Sigmoid colon (tissue), 7 donors: ENCODE measurements around the gene TBCB. TPM values are rescaled to one million over a fixed set of nuclear protein-coding genes. Genes with fewer than 3 reads are reported as not detected.
"Not testable (repeated sequence)": the region's sequence is repeated elsewhere in the genome, so short reads cannot be mapped to it uniquely, and the experiment has no call there.

ENCODE experiments used
- DNase-seq: peaks from one replicate; pipeline ENCODE4 v3.0.0-alpha.2; 2019
- H3K27ac ChIP-seq, 4 donors: fragments of 200-600 bp; sonication (generic); one replicate each; pipeline ENCODE4 v1.5.1; 2016 to 2019; ENCODE audit warnings: mild to moderate bottlenecking in 1 of 4
- H3K27me3 ChIP-seq, 3 donors: fragments of 200-600 bp; sonication (generic); one replicate each; pipeline ENCODE4 v1.5.1; 2019; ENCODE audit warnings: mild to moderate bottlenecking in 1 of 3
- H3K36me3 ChIP-seq, 4 donors: fragments of 200-600 bp; sonication (generic); one replicate each; pipeline ENCODE4 v1.5.1; 2016 to 2019
- H3K4me1 ChIP-seq, 4 donors: fragments of 200-600 bp; sonication (generic); one replicate each; pipeline ENCODE4 v1.5.1; 2017 to 2019
- H3K4me3 ChIP-seq, 4 donors: fragments of 200-600 bp; sonication (generic); one replicate each; pipeline ENCODE4 v1.5.1; 2017 to 2019; ENCODE audit warnings: mild to moderate bottlenecking in 2 of 4, moderate library complexity in 1 of 4
- H3K9me3 ChIP-seq, 4 donors: fragments of 200-600 bp in 3 of 4; sonication (generic) in 3 of 4; one replicate each; pipeline versions ENCODE4 v1.5.1 to v1.6.1; 2013 to 2019
- EP300 ChIP-seq, 4 donors: sonication (generic); formaldehyde crosslinking; IDR thresholded peaks; one replicate each; pipeline ENCODE4 v1.6.1; 2017; ENCODE audit warnings: antibody characterized with exemption in 4 of 4
- POLR2A ChIP-seq, 2 donors: fragments of 450-650 bp; IDR thresholded peaks; one replicate each; pipeline ENCODE4 v1.6.1; 2016; ENCODE audit warnings: antibody characterized with exemption in 2 of 2, mild to moderate bottlenecking in 2 of 2, moderate library complexity in 2 of 2
- POLR2AphosphoS5 ChIP-seq, 4 donors: sonication (generic); formaldehyde crosslinking; IDR thresholded peaks; one replicate each; pipeline ENCODE4 v1.6.1; 2017; ENCODE audit warnings: antibody characterized with exemption in 4 of 4
- WGBS, 2 donors: extraction: QIAGEN DNeasy Blood & Tissue Kit; methylation state at CpG; one replicate each; pipeline ENCODE4 v1.1.7; 2013; 5-methylcytosine and 5-hydroxymethylcytosine counted together
- intact Hi-C: fragments of 100-400 bp; cut with DNase I; formaldehyde crosslinking; loops from one replicate; pipeline ENCODE4 v1.15.1; 2023
- polyA plus RNA-seq, 3 donors: library from polyadenylated mRNA; stranded (reverse); fragments of 200-250 nt; gene quantifications; one replicate each; pipeline ENCODE4 v1.2.3, GENCODE V29; 2013
- total RNA-seq, 4 donors: library from RNA; depleted of rRNA; stranded (reverse); fragments of >200 nt; gene quantifications; one replicate each; pipeline ENCODE4 v1.1.0, GENCODE V29; 2016
- TF ChIP-seq, protein P1 (sequence below), 4 experiments: fragments of 450-650 bp in 3 of 4; fragments of 200-600 bp in 1 of 4; IDR thresholded peaks; one replicate each; pipeline ENCODE4 v1.5.1; 2016 to 2019; ENCODE audit warnings: antibody characterized with exemption in 4 of 4, mild to moderate bottlenecking in 3 of 4, moderate library complexity in 2 of 4
- donor health status: healthy with polysubstance abuse.
- donor health status: Bipolar disorder and iron deficiency.
- donor health status: healthy.

Gene TBCB, protein sequence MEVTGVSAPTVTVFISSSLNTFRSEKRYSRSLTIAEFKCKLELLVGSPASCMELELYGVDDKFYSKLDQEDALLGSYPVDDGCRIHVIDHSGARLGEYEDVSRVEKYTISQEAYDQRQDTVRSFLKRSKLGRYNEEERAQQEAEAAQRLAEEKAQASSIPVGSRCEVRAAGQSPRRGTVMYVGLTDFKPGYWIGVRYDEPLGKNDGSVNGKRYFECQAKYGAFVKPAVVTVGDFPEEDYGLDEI
- total RNA-seq, result 100 to 1,000 TPM; 109 to 162 (median 153) TPM
- 100 to 1,000 TPM; 117 to 133 (median 125) TPM for polyA plus RNA-seq

DNA sequence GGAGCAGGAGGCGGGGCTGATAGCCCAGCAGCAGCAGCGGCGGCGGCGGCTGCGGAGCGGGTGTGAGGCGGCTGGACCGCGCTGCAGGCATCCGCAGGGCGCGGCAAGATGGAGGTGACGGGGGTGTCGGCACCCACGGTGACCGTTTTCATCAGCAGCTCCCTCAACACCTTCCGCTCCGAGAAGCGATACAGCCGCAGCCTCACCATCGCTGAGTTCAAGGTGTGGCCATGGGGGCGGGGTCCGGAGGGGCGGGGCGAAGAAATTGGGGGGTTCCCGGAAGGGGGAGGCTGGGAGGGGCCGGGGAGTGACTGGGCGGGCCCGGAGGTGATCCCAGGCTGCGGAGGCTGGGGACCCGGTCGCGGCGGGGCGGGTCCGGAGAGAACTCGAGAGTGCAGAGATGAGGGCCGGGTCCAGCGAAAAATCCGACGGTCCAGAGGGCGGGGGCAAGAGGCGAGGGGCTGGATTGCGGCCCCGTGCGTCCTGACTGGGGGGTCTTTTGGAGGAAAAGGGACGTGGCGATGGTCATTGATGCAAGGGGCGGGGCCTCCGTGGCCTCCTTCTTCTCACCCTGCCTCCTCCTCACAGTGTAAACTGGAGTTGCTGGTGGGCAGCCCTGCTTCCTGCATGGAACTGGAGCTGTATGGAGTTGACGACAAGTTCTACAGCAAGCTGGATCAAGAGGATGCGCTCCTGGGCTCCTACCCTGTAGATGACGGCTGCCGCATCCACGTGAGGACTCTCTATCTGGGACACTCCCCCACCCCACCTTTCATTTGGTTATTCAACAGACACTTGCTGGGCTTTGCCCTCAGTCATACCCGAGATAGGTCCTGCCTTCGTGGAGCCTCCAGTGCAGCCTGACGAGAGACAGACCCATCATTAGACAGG, at the start of gene TBCB:
TSS of gene TBCB (plus strand) at position 16 of the 891 bp plus-strand sequence. CDS start at position 109, 93 bp downstream.
- intact Hi-C loops, result loop anchor here (2.0 kb wide), 1 partner anchor 121 kb away; the partner anchor contains the start of gene SDHAF1
- Histone ChIP-seq H3K27ac (peak within 1 kb of the TSS; percentile 91 to 95 (median 92)), H3K4me3 (peak within 1 kb of the TSS; percentile 74 to 92 (median 84)), H3K4me1 (peaks cover 0 to 39% (median 30%) of the 10 kb centered on the region in 4 donors), H3K27me3 (no peaks in the 10 kb centered on the region), H3K9me3 (no peaks in the 10 kb centered on the region), H3K36me3 (peaks cover 13 to 72% (median 25%) of the 10 kb centered on the region in 4 donors)
- 3 to 5% methylated on average over 59 of the region's 59 CpGs for WGBS, 2 donors
- no peak for TF ChIP-seq EP300 (IDR thresholded peaks at IDR 0.05)
- peak in 1 of 2 donors; percentile 49 for TF ChIP-seq POLR2A (IDR thresholded peaks at IDR 0.05)
- TF ChIP-seq, protein P1, sequence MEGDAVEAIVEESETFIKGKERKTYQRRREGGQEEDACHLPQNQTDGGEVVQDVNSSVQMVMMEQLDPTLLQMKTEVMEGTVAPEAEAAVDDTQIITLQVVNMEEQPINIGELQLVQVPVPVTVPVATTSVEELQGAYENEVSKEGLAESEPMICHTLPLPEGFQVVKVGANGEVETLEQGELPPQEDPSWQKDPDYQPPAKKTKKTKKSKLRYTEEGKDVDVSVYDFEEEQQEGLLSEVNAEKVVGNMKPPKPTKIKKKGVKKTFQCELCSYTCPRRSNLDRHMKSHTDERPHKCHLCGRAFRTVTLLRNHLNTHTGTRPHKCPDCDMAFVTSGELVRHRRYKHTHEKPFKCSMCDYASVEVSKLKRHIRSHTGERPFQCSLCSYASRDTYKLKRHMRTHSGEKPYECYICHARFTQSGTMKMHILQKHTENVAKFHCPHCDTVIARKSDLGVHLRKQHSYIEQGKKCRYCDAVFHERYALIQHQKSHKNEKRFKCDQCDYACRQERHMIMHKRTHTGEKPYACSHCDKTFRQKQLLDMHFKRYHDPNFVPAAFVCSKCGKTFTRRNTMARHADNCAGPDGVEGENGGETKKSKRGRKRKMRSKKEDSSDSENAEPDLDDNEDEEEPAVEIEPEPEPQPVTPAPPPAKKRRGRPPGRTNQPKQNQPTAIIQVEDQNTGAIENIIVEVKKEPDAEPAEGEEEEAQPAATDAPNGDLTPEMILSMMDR (IDR thresholded peaks at IDR 0.05), result no peak
- TF ChIP-seq POLR2AphosphoS5 (IDR thresholded peaks at IDR 0.05), result peak; percentile 38 to 93 (median 74)
- DNase-seq, result peak; percentile 92

DNA sequence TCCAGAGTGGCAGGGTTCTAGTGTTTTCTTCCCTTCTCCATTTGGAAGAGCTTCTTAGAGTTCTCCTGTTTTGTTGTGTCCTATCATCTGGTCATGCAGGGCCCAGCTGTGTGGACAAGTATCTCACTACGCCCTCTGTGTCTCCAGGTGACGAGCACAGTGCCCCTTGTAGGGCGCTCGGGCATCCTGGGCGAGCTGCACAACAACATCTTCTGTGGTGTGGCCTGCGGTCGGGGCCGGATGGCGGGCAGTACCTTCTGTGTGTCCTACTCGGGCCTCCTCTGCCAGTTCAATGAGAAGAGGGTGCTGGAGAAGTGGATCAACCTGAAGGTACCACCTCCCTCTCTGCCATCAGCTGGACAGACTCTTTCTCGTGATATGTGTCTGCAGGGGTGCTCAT, 47.6 kb upstream of the TBCB start:
- WGBS, 2 donors, result 93 to 98% methylated on average over 11 of the region's 11 CpGs
- no peaks in the 10 kb centered on the region for H3K27me3 ChIP-seq
- H3K4me1 ChIP-seq, result no peaks in the 10 kb centered on the region
- no peak overlapping the region for H3K4me3 ChIP-seq
- no peaks in the 10 kb centered on the region for H3K36me3 ChIP-seq
- no peak overlapping the region for H3K27ac ChIP-seq
- TF ChIP-seq POLR2AphosphoS5 (IDR thresholded peaks at IDR 0.05), result no peak
- no peak for TF ChIP-seq EP300 (IDR thresholded peaks at IDR 0.05)
- no peaks in the 10 kb centered on the region for H3K9me3 ChIP-seq
- DNase-seq, result no peak
- intact Hi-C loops, result no loop called here

DNA sequence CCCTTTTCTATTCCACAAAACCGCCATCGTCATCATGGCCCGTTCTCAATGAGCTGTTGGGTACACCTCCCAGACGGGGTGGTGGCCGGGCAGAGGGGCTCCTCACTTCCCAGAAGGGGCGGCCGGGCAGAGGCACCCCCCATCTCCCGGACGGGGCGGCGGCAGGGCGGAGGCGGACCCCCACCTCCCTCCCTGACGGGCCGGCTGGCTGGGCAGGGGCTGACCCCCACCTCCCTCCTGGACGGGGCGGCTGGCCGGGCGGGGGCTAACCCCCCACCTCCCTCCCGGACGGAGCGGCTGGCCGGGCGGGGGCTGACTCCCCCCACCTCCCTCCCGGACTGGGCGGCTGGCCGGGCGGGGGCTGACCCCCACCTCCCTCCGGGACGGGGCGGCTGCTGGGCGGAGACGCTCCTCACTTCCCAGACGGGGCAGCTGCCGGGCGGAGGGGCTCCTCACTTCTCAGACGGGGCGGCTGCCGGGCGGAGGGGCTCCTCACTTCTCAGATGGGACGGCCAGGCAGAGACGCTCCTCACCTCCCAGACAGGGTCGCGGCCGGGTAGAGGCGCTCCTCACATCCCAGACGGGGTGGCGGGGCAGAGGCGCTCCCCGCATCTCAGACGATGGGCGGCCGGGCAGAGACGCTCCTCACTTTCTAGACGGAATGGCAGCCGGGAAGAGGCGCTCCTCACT, 46.3 kb upstream of the TBCB start:
- 98% methylated on average over 54 of the region's 57 CpGs for WGBS, 2 donors
- H3K36me3 ChIP-seq, DNase-seq, H3K27me3 ChIP-seq, H3K27ac ChIP-seq, H3K4me3 ChIP-seq, H3K4me1 ChIP-seq, intact Hi-C loops, H3K9me3 ChIP-seq: not testable (repeated sequence)

DNA sequence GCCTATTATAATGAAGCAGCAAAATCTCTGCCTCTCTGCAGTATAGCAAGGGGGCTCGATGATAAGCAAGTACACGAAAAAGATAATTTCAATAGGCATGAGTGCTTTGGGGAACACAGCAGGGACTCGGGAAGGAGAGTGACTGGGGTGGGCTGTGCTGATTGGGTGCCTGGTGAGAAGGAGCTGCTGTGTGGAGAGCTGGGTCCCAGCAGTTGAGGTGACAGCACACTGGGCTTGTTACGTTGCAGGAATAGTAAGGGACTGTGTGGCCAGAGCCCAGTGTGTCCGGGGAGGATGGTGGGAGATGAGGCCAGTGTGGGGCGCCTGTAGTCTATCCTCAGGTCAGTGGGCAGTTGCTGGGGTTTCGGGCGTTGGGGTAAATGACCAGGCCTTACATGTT, 43.2 kb upstream of the TBCB start:
- WGBS, 2 donors, result 90 to 97% methylated on average over 8 of the region's 8 CpGs
- no peaks in the 10 kb centered on the region for H3K4me1 ChIP-seq
- DNase-seq, result no peak
- TF ChIP-seq EP300 (IDR thresholded peaks at IDR 0.05) (no peak), POLR2AphosphoS5 (IDR thresholded peaks at IDR 0.05) (no peak), POLR2A (IDR thresholded peaks at IDR 0.05) (no peak)
- TF ChIP-seq, protein P1 (IDR thresholded peaks at IDR 0.05), result no peak
- H3K9me3 ChIP-seq, result no peaks in the 10 kb centered on the region
- no peaks in the 10 kb centered on the region for H3K36me3 ChIP-seq
- no peak overlapping the region for H3K4me3 ChIP-seq
- intact Hi-C loops, result no loop called here
- H3K27ac ChIP-seq, result no peak overlapping the region
- H3K27me3 ChIP-seq, result no peaks in the 10 kb centered on the region

DNA sequence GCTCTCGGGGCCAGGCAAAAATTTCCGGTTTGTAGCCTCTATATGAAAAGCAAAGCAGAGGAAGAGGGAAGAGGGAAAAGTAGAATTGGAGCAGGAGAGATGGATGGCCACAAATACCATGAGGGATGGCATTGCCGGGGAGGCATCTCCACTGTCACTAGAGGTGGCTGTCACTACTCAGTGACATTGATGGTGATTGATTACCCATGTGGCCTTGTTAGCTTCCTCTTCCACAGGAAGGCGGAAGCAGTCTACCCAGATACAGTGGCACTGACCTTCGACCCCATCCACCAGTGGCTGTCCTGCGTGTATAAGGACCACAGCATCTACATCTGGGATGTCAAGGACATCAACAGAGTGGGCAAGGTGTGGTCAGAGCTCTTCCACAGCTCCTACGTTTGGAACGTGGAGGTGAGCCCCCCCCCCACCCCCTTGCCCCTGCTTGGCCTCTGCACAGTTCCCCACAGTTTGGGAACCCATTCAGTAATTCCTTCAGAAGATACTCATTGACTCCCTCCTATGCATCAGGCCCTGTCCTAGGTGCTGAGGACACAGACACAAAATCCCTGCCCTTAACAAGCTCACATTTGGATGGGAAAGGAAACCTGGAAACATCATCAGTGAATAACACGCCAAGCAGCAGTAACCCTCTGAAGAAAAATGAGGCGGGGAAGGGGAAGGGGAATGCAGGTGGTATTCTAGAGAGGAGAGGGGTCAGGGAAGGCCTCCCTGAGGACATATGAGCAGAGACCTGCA, 42.0 kb upstream of the TBCB start:
- no peaks in the 10 kb centered on the region for H3K4me1 ChIP-seq
- no peak overlapping the region for H3K27ac ChIP-seq
- no peak overlapping the region for H3K4me3 ChIP-seq
- H3K36me3 ChIP-seq, result no peaks in the 10 kb centered on the region
- H3K27me3 ChIP-seq, result no peaks in the 10 kb centered on the region
- TF ChIP-seq EP300 (IDR thresholded peaks at IDR 0.05) (no peak), POLR2AphosphoS5 (IDR thresholded peaks at IDR 0.05) (no peak)
- TF ChIP-seq, protein P1 (IDR thresholded peaks at IDR 0.05), result no peak
- H3K9me3 ChIP-seq, result no peaks in the 10 kb centered on the region
- intact Hi-C loops, result no loop called here
- 84 to 87% methylated on average over 10 of the region's 10 CpGs for WGBS, 2 donors
- no peak for DNase-seq
